ENCODE data around the gene LRRC10. TPM values are rescaled to one million over a fixed set of nuclear protein-coding genes. Genes with fewer than 3 reads are reported as not detected.

The LRRC10 gene
- total and polyA plus RNA-seq, 11 donors = 7.4 to 82.9 (median 36.6) TPM

- Histone ChIP-seq H3K36me3 (peaks cover 0 to 63% (median 48%) of the 10 kb centered on the region in 9 donors), H3K27me3 (no peaks in the 10 kb centered on the region), H3K9me3 (no peaks in the 10 kb centered on the region), H3K4me1 (peaks cover 0 to 6% (median 0%) of the 10 kb centered on the region in 12 donors), H3K27ac (no peak overlapping the region), H3K4me3 (no peak overlapping the region)
- intact Hi-C loops (cut with DNase I) = loop anchor here in 6 of 10 donors (10.0 kb wide), 3 partner anchors 181 to 211 kb away; no protein-coding TSS in a partner anchor
- WGBS, 4 donors = 94 to 97% (median 95%) methylated on average over 3 of the region's 3 CpGs
- TF ChIP-seq POLR2A (IDR thresholded peaks at IDR 0.05) (no peak), CTCF (IDR thresholded peaks at IDR 0.05) (no peak)
- DNase-seq (no peak), ATAC-seq (no peak)
Observed at GRCh38 chr12:69575346-69575745, 35.4 kb downstream of the LRRC10 start.

GRCh38 chr12:69570545-69571399, 39.9 kb downstream of the LRRC10 start:
- DNase-seq (peak in 4 of 5 donors; percentile 18 to 37 (median 34)), ATAC-seq (peak in 2 of 4 donors; percentile 77 to 80)
- no peak overlapping the region for H3K27ac ChIP-seq
- H3K4me3 ChIP-seq = no peak overlapping the region
- H3K4me1 ChIP-seq = peaks cover 0 to 5% (median 0%) of the 10 kb centered on the region in 12 donors
- H3K9me3 ChIP-seq = no peaks in the 10 kb centered on the region
- 53 to 57% (median 55%) methylated on average over 6 of the region's 6 CpGs for WGBS, 4 donors
- intact Hi-C loops (cut with DNase I) = loop anchor here (1.0 to 10.0 kb wide), 14 partner anchors 98 to 214 kb away; partner anchors contain the start of genes FRS2 (in 9 of the 10) and YEATS4 (in 2 of the 10)
- H3K27me3 ChIP-seq = no peaks in the 10 kb centered on the region
- TF ChIP-seq POLR2A (IDR thresholded peaks at IDR 0.05) (no peak), CTCF (IDR thresholded peaks at IDR 0.05) (peak; percentile 70 to 87 (median 78))
- peaks cover 0 to 78% (median 68%) of the 10 kb centered on the region in 9 donors for H3K36me3 ChIP-seq

- no peaks in the 10 kb centered on the region for H3K9me3 ChIP-seq
- TF ChIP-seq CTCF (IDR thresholded peaks at IDR 0.05) = no peak
- TF ChIP-seq POLR2A (IDR thresholded peaks at IDR 0.05) = no peak
- H3K36me3 ChIP-seq = peaks cover 0 to 79% (median 68%) of the 10 kb centered on the region in 9 donors
- no peak for DNase-seq
- WGBS, 4 donors = 91 to 94% (median 92%) methylated on average over 10 of the region's 10 CpGs
- no peak for ATAC-seq
- intact Hi-C loops (cut with DNase I) = loop anchor here (2.0 to 10.0 kb wide), 13 partner anchors 98 to 213 kb away; partner anchors contain the start of genes FRS2 (in 9 of the 10) and YEATS4 (in 2 of the 10)
- peaks cover 0 to 5% (median 0%) of the 10 kb centered on the region in 12 donors for H3K4me1 ChIP-seq
- no peak overlapping the region for H3K27ac ChIP-seq
- H3K4me3 ChIP-seq = no peak overlapping the region
- no peaks in the 10 kb centered on the region for H3K27me3 ChIP-seq
Observed at GRCh38 chr12:69570000-69570516, 40.6 kb downstream of the LRRC10 start.

GRCh38 chr12:69569236-69569635, 41.5 kb downstream of the LRRC10 start:
- Histone ChIP-seq H3K9me3 (no peaks in the 10 kb centered on the region), H3K4me3 (no peak overlapping the region), H3K27me3 (no peaks in the 10 kb centered on the region), H3K27ac (no peak overlapping the region), H3K4me1 (peaks cover 0 to 5% (median 0%) of the 10 kb centered on the region in 12 donors), H3K36me3 (peaks cover 0 to 79% (median 68%) of the 10 kb centered on the region in 9 donors)
- intact Hi-C loops (cut with DNase I) = loop anchor here in 3 of 10 donors (5.0 to 10.0 kb wide), 2 partner anchors 152 to 174 kb away; no protein-coding TSS in a partner anchor
- TF ChIP-seq POLR2A (IDR thresholded peaks at IDR 0.05) (no peak), CTCF (IDR thresholded peaks at IDR 0.05) (no peak)
- ATAC-seq (no peak), DNase-seq (no peak)
- WGBS, 4 donors = 62 to 76% (median 69%) methylated on average over 4 of the region's 4 CpGs
